ENCODE results near the gene PADI3. TPM values are rescaled to one million over a fixed set of nuclear protein-coding genes. Genes with fewer than 3 reads are reported as not detected.

Gene PADI3
- polyA plus RNA-seq, 2 of the 4 experiments (the other 2 are of a cell fraction), result 0.99 to 2.4 TPM

- FAIRE-seq, result peak; percentile 54
- no peaks in the 10 kb centered on the region for H3K9me3 ChIP-seq
- 2% methylated on average over 9 of the region's 22 CpGs for WGBS (ENCODE audit: missing lambda C conversion rate)
- peak overlapping the region; percentile 96 to 100 for H3K27ac ChIP-seq
- peak; percentile 52 to 56 for ATAC-seq
- TF ChIP-seq HOXB5 (CRISPR knock-in tag; IDR thresholded peaks at IDR 0.05) (0 out of 2 replicates have a peak, but pooled peaks have one; percentile 27), RCOR1 (IDR thresholded peaks at IDR 0.05; ENCODE audit: low read depth, low read length) (no peak), RNF2 (IDR thresholded peaks at IDR 0.05; ENCODE audit: borderline replicate concordance, low read depth) (no peak), JUNB (IDR thresholded peaks at IDR 0.05) (peak; percentile 80), PBX3 (IDR thresholded peaks at IDR 0.05) (0 out of 2 replicates have a peak, but pooled peaks have one; percentile 41), FOSB (CRISPR knock-in tag; IDR thresholded peaks at IDR 0.05) (0 out of 2 replicates have a peak, but pooled peaks have one; percentile 12), MAX (IDR thresholded peaks at IDR 0.05) (peak; percentile 77), HOXB13 (CRISPR knock-in tag; IDR thresholded peaks at IDR 0.05; ENCODE audit: low read depth) (peak; percentile 44; the same call in 1 of the 2 replicates), RAD21 (conservative IDR thresholded peaks at IDR 0.05 in 1 of 2, IDR thresholded peaks at IDR 0.05 in 1 of 2) (peak; percentile 16; a peak in 1 of 5 replicates), CEBPB (IDR thresholded peaks at IDR 0.05) (0 out of 4 replicates have a peak, but pooled peaks of 1 of the 2 experiments have one; percentile 29), JUN (IDR thresholded peaks at IDR 0.05) (peak; percentile 37 to 47; a peak in 2 of 5 replicates), MYC (IDR thresholded peaks at IDR 0.05; ENCODE audit: borderline replicate concordance, low read length) (no peak), GATA3 (IDR thresholded peaks at IDR 0.05; ENCODE audit: borderline replicate concordance) (peak; percentile 82), FOSL2 (IDR thresholded peaks at IDR 0.05) (peak; percentile 83), FOSL2 (CRISPR knock-in tag; IDR thresholded peaks at IDR 0.05) (peak; percentile 92), EP300 (IDR thresholded peaks at IDR 0.05) (peak; percentile 76 to 82; a peak in 4 of 5 replicates), TP53 (CRISPR knock-in tag; IDR thresholded peaks at IDR 0.05) (no peak)
- TF ChIP-seq, protein P1, sequence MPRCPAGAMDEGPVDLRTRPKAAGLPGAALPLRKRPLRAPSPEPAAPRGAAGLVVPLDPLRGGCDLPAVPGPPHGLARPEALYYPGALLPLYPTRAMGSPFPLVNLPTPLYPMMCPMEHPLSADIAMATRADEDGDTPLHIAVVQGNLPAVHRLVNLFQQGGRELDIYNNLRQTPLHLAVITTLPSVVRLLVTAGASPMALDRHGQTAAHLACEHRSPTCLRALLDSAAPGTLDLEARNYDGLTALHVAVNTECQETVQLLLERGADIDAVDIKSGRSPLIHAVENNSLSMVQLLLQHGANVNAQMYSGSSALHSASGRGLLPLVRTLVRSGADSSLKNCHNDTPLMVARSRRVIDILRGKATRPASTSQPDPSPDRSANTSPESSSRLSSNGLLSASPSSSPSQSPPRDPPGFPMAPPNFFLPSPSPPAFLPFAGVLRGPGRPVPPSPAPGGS (IDR thresholded peaks at IDR 0.05), result no peak
- TF ChIP-seq, protein P2, sequence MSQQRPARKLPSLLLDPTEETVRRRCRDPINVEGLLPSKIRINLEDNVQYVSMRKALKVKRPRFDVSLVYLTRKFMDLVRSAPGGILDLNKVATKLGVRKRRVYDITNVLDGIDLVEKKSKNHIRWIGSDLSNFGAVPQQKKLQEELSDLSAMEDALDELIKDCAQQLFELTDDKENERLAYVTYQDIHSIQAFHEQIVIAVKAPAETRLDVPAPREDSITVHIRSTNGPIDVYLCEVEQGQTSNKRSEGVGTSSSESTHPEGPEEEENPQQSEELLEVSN (IDR thresholded peaks at IDR 0.05; ENCODE audit: borderline replicate concordance, low read depth), result peak; percentile 18; the same call in 1 of the 2 replicates
- TF ChIP-seq, protein P3, sequence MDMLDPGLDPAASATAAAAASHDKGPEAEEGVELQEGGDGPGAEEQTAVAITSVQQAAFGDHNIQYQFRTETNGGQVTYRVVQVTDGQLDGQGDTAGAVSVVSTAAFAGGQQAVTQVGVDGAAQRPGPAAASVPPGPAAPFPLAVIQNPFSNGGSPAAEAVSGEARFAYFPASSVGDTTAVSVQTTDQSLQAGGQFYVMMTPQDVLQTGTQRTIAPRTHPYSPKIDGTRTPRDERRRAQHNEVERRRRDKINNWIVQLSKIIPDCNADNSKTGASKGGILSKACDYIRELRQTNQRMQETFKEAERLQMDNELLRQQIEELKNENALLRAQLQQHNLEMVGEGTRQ (IDR thresholded peaks at IDR 0.05), result 0 out of 2 replicates have a peak, but pooled peaks have one; percentile 17
- H3K4me3 ChIP-seq, result peak overlapping the region; percentile 28
- ChIA-PET POLR2A (interaction anchor here (0.7 to 3.3 kb wide), 7 partner anchors 18 to 105 kb away, joined by 3 to 20 read pairs (median 5); no protein-coding TSS in a partner anchor), CTCF (interaction anchor here (0.7 to 12.2 kb wide), 7 partner anchors 17 to 1364 kb away, joined by 3 to 380 read pairs (median 4); partner anchors contain the start of genes PADI2 and PADI3)
- peak overlapping the region; percentile 89 for H3K4me2 ChIP-seq
- peaks cover 74% of the 10 kb centered on the region for H3K4me1 ChIP-seq
- DNase-seq (ENCODE audit: low read depth in 1 of 2, low spot score in 1 of 2), result peak; percentile 61 to 91
These were observed 15.9 kb upstream of the PADI3 start for GRCh38 chr1:17232759-17233661.

Measured in A549 (cell line).